ENCODE measurements around the gene LYSMD3. TPM values are rescaled to one million over a fixed set of nuclear protein-coding genes. Genes with fewer than 3 reads are reported as not detected.

Gene LYSMD3
- total and polyA plus RNA-seq, 2 experiments from 2014 or later, result 15.8 to 29.8 TPM

DNA sequence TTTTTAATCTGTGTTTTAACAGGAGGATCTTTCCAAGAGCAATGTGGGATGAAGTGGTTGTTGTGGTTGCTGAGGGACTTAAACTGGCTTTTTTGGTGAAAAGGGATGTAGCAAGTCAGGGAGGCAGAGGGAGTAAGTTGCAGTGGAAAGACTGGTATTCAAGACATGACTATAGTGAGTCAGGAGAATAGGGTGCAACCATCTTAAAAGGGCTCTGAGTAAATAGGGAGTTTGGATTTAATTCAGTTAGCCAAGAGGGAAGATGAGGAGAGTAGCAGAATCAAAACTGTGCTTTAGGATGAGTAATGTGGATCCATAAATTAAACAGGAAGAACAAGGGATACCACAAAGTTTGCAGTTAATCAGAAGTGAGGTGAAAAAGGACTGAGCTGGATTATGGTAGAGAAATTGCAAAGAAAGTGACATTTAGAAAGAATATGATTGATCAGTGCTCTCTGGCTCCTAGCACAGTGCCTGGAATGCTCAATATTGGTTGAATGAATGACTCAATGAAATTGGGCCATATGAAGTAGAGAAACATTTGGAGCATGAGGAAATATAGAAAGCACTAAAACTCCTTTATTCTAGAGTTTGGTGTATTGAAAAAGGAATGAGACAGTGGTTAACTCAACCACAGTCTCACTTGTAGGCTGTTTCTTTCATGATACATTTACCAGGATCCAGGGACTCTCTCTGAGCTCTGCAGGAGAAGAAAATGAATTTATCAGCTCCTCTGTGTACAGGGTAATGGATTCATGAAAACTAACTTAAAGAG is 49.6 kb downstream of the LYSMD3 start:
- H3K27me3 ChIP-seq, result no peaks in the 10 kb centered on the region
- H3K9me3 ChIP-seq (ENCODE audit: low read depth), result no peaks in the 10 kb centered on the region
- H3K27ac ChIP-seq, result no peak overlapping the region
- no peak overlapping the region for H3K4me3 ChIP-seq
- TF ChIP-seq EZH2 (IDR thresholded peaks at IDR 0.05; ENCODE audit: borderline replicate concordance), result no peak
- no peak for TF ChIP-seq EZH2phosphoT487 (IDR thresholded peaks at IDR 0.05; ENCODE audit: low read depth, severe bottlenecking, unreplicated experiment)
- TF ChIP-seq, protein P1, sequence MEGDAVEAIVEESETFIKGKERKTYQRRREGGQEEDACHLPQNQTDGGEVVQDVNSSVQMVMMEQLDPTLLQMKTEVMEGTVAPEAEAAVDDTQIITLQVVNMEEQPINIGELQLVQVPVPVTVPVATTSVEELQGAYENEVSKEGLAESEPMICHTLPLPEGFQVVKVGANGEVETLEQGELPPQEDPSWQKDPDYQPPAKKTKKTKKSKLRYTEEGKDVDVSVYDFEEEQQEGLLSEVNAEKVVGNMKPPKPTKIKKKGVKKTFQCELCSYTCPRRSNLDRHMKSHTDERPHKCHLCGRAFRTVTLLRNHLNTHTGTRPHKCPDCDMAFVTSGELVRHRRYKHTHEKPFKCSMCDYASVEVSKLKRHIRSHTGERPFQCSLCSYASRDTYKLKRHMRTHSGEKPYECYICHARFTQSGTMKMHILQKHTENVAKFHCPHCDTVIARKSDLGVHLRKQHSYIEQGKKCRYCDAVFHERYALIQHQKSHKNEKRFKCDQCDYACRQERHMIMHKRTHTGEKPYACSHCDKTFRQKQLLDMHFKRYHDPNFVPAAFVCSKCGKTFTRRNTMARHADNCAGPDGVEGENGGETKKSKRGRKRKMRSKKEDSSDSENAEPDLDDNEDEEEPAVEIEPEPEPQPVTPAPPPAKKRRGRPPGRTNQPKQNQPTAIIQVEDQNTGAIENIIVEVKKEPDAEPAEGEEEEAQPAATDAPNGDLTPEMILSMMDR (IDR thresholded peaks at IDR 0.05; ENCODE audit: poor library complexity), result no peak
- no peak overlapping the region for H3K4me2 ChIP-seq
- no peak for DNase-seq (ENCODE audit: low spot score)
- H2AFZ ChIP-seq, result no peak overlapping the region
- no peaks in the 10 kb centered on the region for H3K9me2 ChIP-seq (replicated peaks; ENCODE audit: insufficient read depth)
- H4K20me1 ChIP-seq (ENCODE audit: insufficient read depth, poor library complexity, severe bottlenecking), result no peaks in the 10 kb centered on the region
- no peaks in the 10 kb centered on the region for H3K79me2 ChIP-seq
- no peaks in the 10 kb centered on the region for H3K4me1 ChIP-seq (ENCODE audit: insufficient read depth)
- no peaks in the 10 kb centered on the region for H3K36me3 ChIP-seq (replicated peaks; ENCODE audit: insufficient read depth, low read depth)

DNA sequence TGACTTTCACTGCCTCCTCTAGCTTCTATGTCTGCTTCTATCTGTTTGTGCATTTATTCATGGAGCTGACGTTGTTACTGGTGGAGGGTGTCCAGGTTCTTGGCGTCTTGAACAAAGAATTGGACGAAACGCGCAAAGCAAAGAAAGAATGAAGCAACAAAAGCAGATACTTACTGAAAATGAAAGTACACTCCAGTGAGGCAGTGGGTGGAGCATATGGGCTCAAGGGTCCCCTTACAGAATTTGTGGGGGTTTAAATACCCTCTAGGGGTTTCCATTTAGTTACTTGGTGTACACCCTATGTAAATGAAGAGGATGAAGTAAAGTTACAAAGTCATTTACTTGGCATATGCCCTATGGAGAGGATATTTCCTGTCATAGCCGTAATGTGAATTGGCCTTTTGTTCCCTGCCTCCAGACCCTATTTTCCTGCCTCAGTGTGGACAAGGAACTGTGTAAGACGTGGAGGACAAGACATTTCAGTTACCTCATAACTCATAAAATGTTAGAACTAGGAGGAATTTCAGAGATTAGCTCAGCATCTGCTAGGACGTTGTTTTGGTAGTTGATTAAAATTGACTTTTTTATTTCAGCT is 51.7 kb downstream of the LYSMD3 start:
- no peak overlapping the region for H3K4me3 ChIP-seq
- peaks cover 8% of the 10 kb centered on the region for H3K79me2 ChIP-seq
- no peak overlapping the region for H2AFZ ChIP-seq
- TF ChIP-seq EZH2 (IDR thresholded peaks at IDR 0.05; ENCODE audit: borderline replicate concordance) (no peak), EZH2phosphoT487 (IDR thresholded peaks at IDR 0.05; ENCODE audit: low read depth, severe bottlenecking, unreplicated experiment) (no peak)
- TF ChIP-seq, protein P1 (IDR thresholded peaks at IDR 0.05; ENCODE audit: poor library complexity), result no peak
- peaks cover 5% of the 10 kb centered on the region for H3K4me1 ChIP-seq (ENCODE audit: insufficient read depth)
- H3K27ac ChIP-seq, result no peak overlapping the region
- H3K4me2 ChIP-seq, result no peak overlapping the region
- WGBS (ENCODE audit: low lambda C conversion rate, missing lambda C conversion rate), result 83% methylated on average over 8 of the region's 8 CpGs
- H3K27me3 ChIP-seq, result no peaks in the 10 kb centered on the region
- H3K36me3 ChIP-seq (replicated peaks; ENCODE audit: insufficient read depth, low read depth), result no peaks in the 10 kb centered on the region
- H3K9me2 ChIP-seq (replicated peaks; ENCODE audit: insufficient read depth), result no peaks in the 10 kb centered on the region
- no peaks in the 10 kb centered on the region for H4K20me1 ChIP-seq (ENCODE audit: insufficient read depth, poor library complexity, severe bottlenecking)
- DNase-seq (ENCODE audit: low spot score), result no peak
- H3K9me3 ChIP-seq (ENCODE audit: low read depth), result no peaks in the 10 kb centered on the region

DNA sequence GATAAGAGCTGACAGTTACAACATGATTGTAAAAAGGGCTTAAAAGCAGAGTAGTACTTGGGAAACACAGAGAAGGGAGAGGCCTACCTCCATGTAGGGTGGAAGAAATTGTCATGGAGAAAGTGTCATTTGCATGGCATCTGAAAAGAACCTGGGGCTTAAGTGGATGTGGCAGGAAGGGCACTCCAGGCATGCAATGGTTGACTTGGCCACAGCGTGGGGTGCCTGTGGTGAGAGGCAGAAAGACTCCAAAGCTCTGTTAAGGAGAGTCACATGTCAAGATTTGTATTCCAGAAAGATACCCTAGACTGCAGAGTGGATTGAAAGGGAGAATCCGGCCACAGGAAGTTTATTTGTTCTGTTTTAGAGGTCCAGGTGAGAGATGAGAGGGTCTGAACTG is 52.3 kb downstream of the LYSMD3 start:
- no peak overlapping the region for H3K4me3 ChIP-seq
- no peaks in the 10 kb centered on the region for H4K20me1 ChIP-seq (ENCODE audit: insufficient read depth, poor library complexity, severe bottlenecking)
- H3K9me2 ChIP-seq (replicated peaks; ENCODE audit: insufficient read depth), result no peaks in the 10 kb centered on the region
- H3K27me3 ChIP-seq, result no peaks in the 10 kb centered on the region
- H3K9me3 ChIP-seq (ENCODE audit: low read depth), result no peaks in the 10 kb centered on the region
- TF ChIP-seq EZH2phosphoT487 (IDR thresholded peaks at IDR 0.05; ENCODE audit: low read depth, severe bottlenecking, unreplicated experiment) (no peak), EZH2 (IDR thresholded peaks at IDR 0.05; ENCODE audit: borderline replicate concordance) (no peak)
- TF ChIP-seq, protein P1 (IDR thresholded peaks at IDR 0.05; ENCODE audit: poor library complexity), result no peak
- no peak overlapping the region for H2AFZ ChIP-seq
- 49% methylated on average over 2 of the region's 2 CpGs for WGBS (ENCODE audit: low lambda C conversion rate, missing lambda C conversion rate)
- no peak overlapping the region for H3K27ac ChIP-seq
- H3K79me2 ChIP-seq, result peaks cover 14% of the 10 kb centered on the region
- no peaks in the 10 kb centered on the region for H3K36me3 ChIP-seq (replicated peaks; ENCODE audit: insufficient read depth, low read depth)
- no peak overlapping the region for H3K4me2 ChIP-seq
- no peak for DNase-seq (ENCODE audit: low spot score)
- peaks cover 8% of the 10 kb centered on the region for H3K4me1 ChIP-seq (ENCODE audit: insufficient read depth)
